ENCODE data around the gene COL4A1.

The COL4A1 gene

GRCh38 chr13:110227864-110228643 lies 78.9 kb downstream of the COL4A1 start:
- Histone ChIP-seq H4K20me1 (ENCODE audit: insufficient read depth) (no peaks in the 10 kb centered on the region), H2AFZ (ENCODE audit: low read depth) (no peak overlapping the region), H3K4me3 (IDR thresholded peaks at IDR 0.05; ENCODE audit: insufficient read depth, low read depth, low read length) (no peak overlapping the region), H3K79me2 (ENCODE audit: insufficient read depth, low read depth) (no peaks in the 10 kb centered on the region), H3K36me3 (ENCODE audit: insufficient read depth) (no peaks in the 10 kb centered on the region), H3K4me1 (ENCODE audit: low read depth, poor library complexity, severe bottlenecking) (no peaks in the 10 kb centered on the region), H3K27ac (no peak overlapping the region), H3K27me3 (ENCODE audit: insufficient read depth, low read depth) (no peaks in the 10 kb centered on the region), H3K4me2 (no peak overlapping the region), H3K9ac (no peak overlapping the region)
- no peak for TF ChIP-seq CTCF (conservative IDR thresholded peaks at IDR 0.05; ENCODE audit: low read depth, low read length)

- H3K4me2 ChIP-seq = no peak overlapping the region
- H3K27ac ChIP-seq = no peak overlapping the region
- no peaks in the 10 kb centered on the region for H3K36me3 ChIP-seq (ENCODE audit: insufficient read depth)
- no peak overlapping the region for H2AFZ ChIP-seq (ENCODE audit: low read depth)
- H4K20me1 ChIP-seq (ENCODE audit: insufficient read depth) = no peaks in the 10 kb centered on the region
- no peak for TF ChIP-seq CTCF (conservative IDR thresholded peaks at IDR 0.05; ENCODE audit: low read depth, low read length)
- no peaks in the 10 kb centered on the region for H3K4me1 ChIP-seq (ENCODE audit: low read depth, poor library complexity, severe bottlenecking)
- no peak overlapping the region for H3K4me3 ChIP-seq (IDR thresholded peaks at IDR 0.05; ENCODE audit: insufficient read depth, low read depth, low read length)
- H3K9ac ChIP-seq = no peak overlapping the region
- H3K79me2 ChIP-seq (ENCODE audit: insufficient read depth, low read depth) = no peaks in the 10 kb centered on the region
- no peaks in the 10 kb centered on the region for H3K27me3 ChIP-seq (ENCODE audit: insufficient read depth, low read depth)
Observed at GRCh38 chr13:110227416-110227815, 79.5 kb downstream of the COL4A1 start.

- Histone ChIP-seq H4K20me1 (ENCODE audit: insufficient read depth) (no peaks in the 10 kb centered on the region), H3K27me3 (ENCODE audit: insufficient read depth, low read depth) (no peaks in the 10 kb centered on the region), H3K9ac (no peak overlapping the region), H3K4me1 (ENCODE audit: low read depth, poor library complexity, severe bottlenecking) (no peaks in the 10 kb centered on the region), H3K36me3 (ENCODE audit: insufficient read depth) (no peaks in the 10 kb centered on the region), H3K79me2 (ENCODE audit: insufficient read depth, low read depth) (no peaks in the 10 kb centered on the region), H3K4me2 (no peak overlapping the region), H3K4me3 (IDR thresholded peaks at IDR 0.05; ENCODE audit: insufficient read depth, low read depth, low read length) (no peak overlapping the region), H2AFZ (ENCODE audit: low read depth) (no peak overlapping the region), H3K27ac (no peak overlapping the region)
- no peak for TF ChIP-seq CTCF (conservative IDR thresholded peaks at IDR 0.05; ENCODE audit: low read depth, low read length)
Observed at GRCh38 chr13:110225609-110226574, 81.1 kb downstream of the COL4A1 start.

GRCh38 chr13:110225003-110225402 lies 82.0 kb downstream of the COL4A1 start:
- Histone ChIP-seq H3K4me1 (ENCODE audit: low read depth, poor library complexity, severe bottlenecking) (no peaks in the 10 kb centered on the region), H3K9ac (no peak overlapping the region), H4K20me1 (ENCODE audit: insufficient read depth) (no peaks in the 10 kb centered on the region), H3K79me2 (ENCODE audit: insufficient read depth, low read depth) (no peaks in the 10 kb centered on the region), H3K27me3 (ENCODE audit: insufficient read depth, low read depth) (no peaks in the 10 kb centered on the region), H3K36me3 (ENCODE audit: insufficient read depth) (no peaks in the 10 kb centered on the region), H2AFZ (ENCODE audit: low read depth) (no peak overlapping the region), H3K4me2 (no peak overlapping the region), H3K27ac (no peak overlapping the region), H3K4me3 (IDR thresholded peaks at IDR 0.05; ENCODE audit: insufficient read depth, low read depth, low read length) (no peak overlapping the region)
- TF ChIP-seq CTCF (conservative IDR thresholded peaks at IDR 0.05; ENCODE audit: low read depth, low read length) = no peak
